C4-2B (cell line): ENCODE results near the gene GHRH.

Experiments used
- ZFX ChIP-seq: fragments of 450-650 bp; IDR thresholded peaks from 2 replicates; pipeline ENCODE4 v1.6.1; 2017
- TF ChIP-seq, protein P1 (sequence below): fragments of 450-650 bp; conservative IDR thresholded peaks from 2 replicates; pipeline ENCODE4 v1.5.1; 2017; ENCODE audit warnings: mild to moderate bottlenecking

- TF ChIP-seq ZFX = no peak
- TF ChIP-seq, protein P1, sequence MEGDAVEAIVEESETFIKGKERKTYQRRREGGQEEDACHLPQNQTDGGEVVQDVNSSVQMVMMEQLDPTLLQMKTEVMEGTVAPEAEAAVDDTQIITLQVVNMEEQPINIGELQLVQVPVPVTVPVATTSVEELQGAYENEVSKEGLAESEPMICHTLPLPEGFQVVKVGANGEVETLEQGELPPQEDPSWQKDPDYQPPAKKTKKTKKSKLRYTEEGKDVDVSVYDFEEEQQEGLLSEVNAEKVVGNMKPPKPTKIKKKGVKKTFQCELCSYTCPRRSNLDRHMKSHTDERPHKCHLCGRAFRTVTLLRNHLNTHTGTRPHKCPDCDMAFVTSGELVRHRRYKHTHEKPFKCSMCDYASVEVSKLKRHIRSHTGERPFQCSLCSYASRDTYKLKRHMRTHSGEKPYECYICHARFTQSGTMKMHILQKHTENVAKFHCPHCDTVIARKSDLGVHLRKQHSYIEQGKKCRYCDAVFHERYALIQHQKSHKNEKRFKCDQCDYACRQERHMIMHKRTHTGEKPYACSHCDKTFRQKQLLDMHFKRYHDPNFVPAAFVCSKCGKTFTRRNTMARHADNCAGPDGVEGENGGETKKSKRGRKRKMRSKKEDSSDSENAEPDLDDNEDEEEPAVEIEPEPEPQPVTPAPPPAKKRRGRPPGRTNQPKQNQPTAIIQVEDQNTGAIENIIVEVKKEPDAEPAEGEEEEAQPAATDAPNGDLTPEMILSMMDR = no peak
These were observed 23.1 kb upstream of the GHRH start for GRCh38 chr20:37284691-37285161.
